Smooth muscle cell (in vitro differentiated cells): ENCODE data around the gene PRR4. TPM values are rescaled to one million over a fixed set of nuclear protein-coding genes. Genes with fewer than 3 reads are reported as not detected.

ENCODE experiments used
- DNase-seq: peaks from one replicate; lab custom pipeline; 2025; ENCODE audit not compliant: unreplicated experiment; lab: John Stamatoyannopoulos, UW
- H2AFZ ChIP-seq: fragments of 200-600 bp; sonication (generic); 2 replicates; pipeline ENCODE4 v1.6.0; 2016; ENCODE audit warnings: antibody characterized with exemption, low read depth, mild to moderate bottlenecking
- H3F3A ChIP-seq: fragments of 200-600 bp; sonication (generic); 2 replicates; pipeline ENCODE4 v1.6.0; 2017; ENCODE audit warnings: antibody characterized with exemption, low read depth
- H3K27ac ChIP-seq: fragments of 200-600 bp; sonication (generic); 2 replicates; pipeline ENCODE4 v1.5.1; 2016; ENCODE audit warnings: low read depth, mild to moderate bottlenecking
- H3K27me3 ChIP-seq: fragments of 200-600 bp; sonication (generic); 2 replicates; pipeline ENCODE4 v1.6.1; 2016; ENCODE audit warnings: low read depth, mild to moderate bottlenecking
- H3K36me3 ChIP-seq: fragments of 200-600 bp; sonication (generic); 2 replicates; pipeline ENCODE4 v1.5.1; 2016; ENCODE audit warnings: low read depth
- H3K4me1 ChIP-seq: fragments of 200-600 bp; sonication (generic); 2 replicates; pipeline ENCODE4 v1.5.1; 2016; ENCODE audit warnings: low read depth
- H3K4me2 ChIP-seq: fragments of 200-600 bp; sonication (generic); 2 replicates; pipeline ENCODE4 v1.6.0; 2016; ENCODE audit warnings: mild to moderate bottlenecking
- H3K4me3 ChIP-seq: fragments of 200-600 bp; sonication (generic); 2 replicates; pipeline ENCODE4 v1.5.1; 2016; ENCODE audit warnings: mild to moderate bottlenecking
- H3K79me2 ChIP-seq: fragments of 200-600 bp; sonication (generic); 2 replicates; pipeline ENCODE4 v1.6.0; 2016; ENCODE audit warnings: low read depth, mild to moderate bottlenecking
- H3K9ac ChIP-seq: fragments of 200-600 bp; sonication (generic); 2 replicates; pipeline ENCODE4 v1.6.0; 2016; ENCODE audit warnings: low read depth
- H3K9me3 ChIP-seq: fragments of 200-600 bp; sonication (generic); replicated peaks from 2 replicates; pipeline ENCODE4 v1.5.1; 2016; ENCODE audit warnings: low read depth
- H4K20me1 ChIP-seq: fragments of 200-600 bp; sonication (generic); 2 replicates; pipeline ENCODE4 v1.6.0; 2016; ENCODE audit warnings: low read depth
- WGBS: methylation state at CpG from one replicate; pipeline ENCODE4 v1.1.7; 2016; ENCODE audit warnings: low lambda C conversion rate; 5-methylcytosine and 5-hydroxymethylcytosine counted together
- polyA plus RNA-seq: library from polyadenylated mRNA; unstranded; fragments of >200 nt; fragmentation: Nextera tagmentation; extraction: Ambion mirVana; gene quantifications from 2 replicates; pipeline ENCODE4 v1.2.1, GENCODE V29; 2016
- total RNA-seq: library from RNA; depleted of rRNA; stranded (reverse); fragments of >200 nt; gene quantifications from 2 replicates; pipeline ENCODE4 v1.2.3, GENCODE V29; 2014
- TF ChIP-seq, protein P1 (sequence below): fragments of 200-600 bp; sonication (generic); IDR thresholded peaks from 2 replicates; pipeline ENCODE4 v1.5.1; 2017; ENCODE audit warnings: borderline replicate concordance, mild to moderate bottlenecking, antibody characterized with exemption; ENCODE audit not compliant: insufficient read depth, poor library complexity, severe bottlenecking

The PRR4 gene
- total and polyA plus RNA-seq, 2 experiments from 2014 or later = 4.2 to 6.7 TPM

DNA sequence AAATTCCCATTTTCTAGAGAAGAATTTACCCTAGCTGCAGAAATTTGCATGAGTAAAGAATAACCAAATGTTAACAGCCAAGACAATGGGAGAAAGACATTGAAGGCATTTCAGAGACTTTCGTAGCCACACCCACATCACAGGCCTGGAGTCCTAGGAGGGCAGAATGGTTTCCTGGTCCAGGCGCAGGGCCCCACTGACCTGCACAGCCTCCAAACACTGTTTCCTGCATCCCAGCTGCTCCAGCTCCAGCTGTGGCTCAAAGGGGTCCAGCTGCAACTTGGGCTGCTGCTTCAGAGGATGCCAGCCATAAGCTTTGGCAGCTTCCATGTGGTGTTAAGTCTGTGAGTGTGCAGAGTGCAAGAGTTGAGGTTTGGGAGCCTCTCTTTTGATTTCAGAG, 6.5 kb upstream of the PRR4 start:
- 96% methylated on average over 2 of the region's 2 CpGs for WGBS
- TF ChIP-seq, protein P1, sequence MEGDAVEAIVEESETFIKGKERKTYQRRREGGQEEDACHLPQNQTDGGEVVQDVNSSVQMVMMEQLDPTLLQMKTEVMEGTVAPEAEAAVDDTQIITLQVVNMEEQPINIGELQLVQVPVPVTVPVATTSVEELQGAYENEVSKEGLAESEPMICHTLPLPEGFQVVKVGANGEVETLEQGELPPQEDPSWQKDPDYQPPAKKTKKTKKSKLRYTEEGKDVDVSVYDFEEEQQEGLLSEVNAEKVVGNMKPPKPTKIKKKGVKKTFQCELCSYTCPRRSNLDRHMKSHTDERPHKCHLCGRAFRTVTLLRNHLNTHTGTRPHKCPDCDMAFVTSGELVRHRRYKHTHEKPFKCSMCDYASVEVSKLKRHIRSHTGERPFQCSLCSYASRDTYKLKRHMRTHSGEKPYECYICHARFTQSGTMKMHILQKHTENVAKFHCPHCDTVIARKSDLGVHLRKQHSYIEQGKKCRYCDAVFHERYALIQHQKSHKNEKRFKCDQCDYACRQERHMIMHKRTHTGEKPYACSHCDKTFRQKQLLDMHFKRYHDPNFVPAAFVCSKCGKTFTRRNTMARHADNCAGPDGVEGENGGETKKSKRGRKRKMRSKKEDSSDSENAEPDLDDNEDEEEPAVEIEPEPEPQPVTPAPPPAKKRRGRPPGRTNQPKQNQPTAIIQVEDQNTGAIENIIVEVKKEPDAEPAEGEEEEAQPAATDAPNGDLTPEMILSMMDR = no peak
- no peaks in the 10 kb centered on the region for H3K27me3 ChIP-seq

DNA sequence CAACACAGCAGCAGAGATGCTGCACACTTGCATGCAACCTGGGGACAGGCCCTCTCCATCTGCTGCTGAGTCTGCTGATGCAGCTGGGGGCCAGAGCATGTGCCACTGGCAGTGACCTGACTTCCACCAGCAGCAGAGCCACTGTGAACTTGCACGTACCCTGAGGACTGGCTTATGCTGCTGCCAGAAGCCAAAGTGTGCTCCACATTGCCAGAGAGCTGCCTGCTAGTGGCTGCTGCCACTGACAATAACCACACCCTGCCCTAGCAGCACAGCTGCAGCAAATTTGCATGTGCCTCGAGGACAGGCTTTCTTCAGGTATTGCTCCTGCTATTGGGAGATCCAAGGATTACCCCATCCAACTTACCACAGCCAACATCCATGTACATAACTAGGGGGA, 4.5 kb upstream of the PRR4 start:
- 84% methylated on average over 2 of the region's 2 CpGs for WGBS
- Histone ChIP-seq H3K4me1 (no peaks in the 10 kb centered on the region), H3K36me3 (peaks cover 8% of the 10 kb centered on the region), H3K9ac (no peak overlapping the region), H3F3A (no peaks in the 10 kb centered on the region), H3K4me2 (no peak overlapping the region), H2AFZ (no peak overlapping the region), H3K9me3 (peaks cover 12% of the 10 kb centered on the region), H3K27ac (no peak overlapping the region), H3K4me3 (no peak overlapping the region), H4K20me1 (no peaks in the 10 kb centered on the region), H3K79me2 (no peaks in the 10 kb centered on the region), H3K27me3 (no peaks in the 10 kb centered on the region)
- TF ChIP-seq, protein P1 = no peak
- DNase-seq = no peak

More for the DNA sequence above, 6.5 kb upstream of the PRR4 start:
- Histone ChIP-seq H3K4me1 (no peaks in the 10 kb centered on the region), H3K9ac (no peak overlapping the region), H3K4me3 (no peak overlapping the region), H4K20me1 (no peaks in the 10 kb centered on the region), H3K27ac (no peak overlapping the region), H3K36me3 (peaks cover 8% of the 10 kb centered on the region), H3K9me3 (peaks cover 12% of the 10 kb centered on the region), H2AFZ (no peak overlapping the region), H3F3A (no peaks in the 10 kb centered on the region), H3K4me2 (no peak overlapping the region), H3K79me2 (no peaks in the 10 kb centered on the region)
- no peak for DNase-seq

DNA sequence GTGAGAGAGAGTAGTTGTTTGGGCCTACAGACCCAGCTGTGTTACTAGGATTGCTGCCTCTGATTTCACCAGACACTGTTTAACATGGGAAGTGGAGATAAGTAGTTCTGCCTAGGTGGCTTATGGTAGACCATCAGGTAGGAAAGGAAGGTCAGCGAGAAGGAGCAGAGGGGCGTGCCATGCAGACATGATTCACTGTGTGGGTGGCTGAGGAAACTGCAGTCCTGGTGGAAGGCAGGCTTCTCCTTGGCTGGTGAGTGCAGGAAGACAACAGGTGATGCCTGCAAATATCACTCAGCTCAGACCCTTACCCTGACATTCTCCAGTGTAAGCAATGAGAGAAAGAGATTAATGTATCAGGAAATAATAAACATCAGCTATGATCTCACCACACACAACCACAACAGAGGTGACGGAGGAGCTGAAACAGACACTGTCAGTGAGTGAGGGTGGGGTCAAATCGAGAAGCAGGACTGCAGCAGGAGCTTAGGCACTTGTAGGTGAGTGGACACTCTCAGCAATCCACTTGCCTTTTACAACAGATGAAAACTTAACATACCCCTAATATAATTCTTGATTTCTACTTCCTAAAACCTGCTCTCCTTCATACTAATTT, 2.1 kb upstream of the PRR4 start:
- Histone ChIP-seq H2AFZ (no peak overlapping the region), H3K9me3 (no peaks in the 10 kb centered on the region), H3K4me3 (no peak overlapping the region), H3K4me1 (no peaks in the 10 kb centered on the region), H3K27me3 (no peaks in the 10 kb centered on the region), H4K20me1 (no peaks in the 10 kb centered on the region), H3K27ac (no peak overlapping the region), H3K4me2 (no peak overlapping the region), H3K79me2 (no peaks in the 10 kb centered on the region), H3K9ac (no peak overlapping the region), H3F3A (no peaks in the 10 kb centered on the region), H3K36me3 (no peaks in the 10 kb centered on the region)
- DNase-seq = no peak
- 93% methylated on average over 4 of the region's 4 CpGs for WGBS
- TF ChIP-seq, protein P1 = no peak

DNA sequence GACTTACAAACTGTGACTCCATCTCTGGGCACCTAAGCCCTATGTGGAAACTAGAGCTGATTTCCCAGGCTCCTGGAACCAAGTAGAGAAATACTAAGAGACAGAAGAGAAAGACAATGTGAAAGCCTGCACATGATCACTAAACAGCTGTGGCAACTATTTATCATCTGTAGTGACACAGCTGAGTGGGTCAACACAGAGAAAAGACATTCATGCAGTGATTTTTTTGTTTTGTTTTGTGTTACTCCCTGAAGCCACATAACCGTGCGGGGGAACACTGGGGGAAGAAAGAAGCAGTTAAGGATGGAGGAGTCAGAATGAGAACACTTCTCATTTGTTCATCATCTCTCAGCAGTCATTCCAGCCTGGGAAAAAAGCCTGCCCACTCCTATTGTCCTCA, 1.5 kb downstream of the PRR4 start:
- H4K20me1 ChIP-seq = no peaks in the 10 kb centered on the region
- H3K4me2 ChIP-seq = no peak overlapping the region
- H3K27me3 ChIP-seq = no peaks in the 10 kb centered on the region
- no peak overlapping the region for H2AFZ ChIP-seq
- TF ChIP-seq, protein P1 = no peak
- H3K9ac ChIP-seq = no peak overlapping the region
- no peak overlapping the region for H3K4me3 ChIP-seq
- H3K27ac ChIP-seq = no peak overlapping the region
- H3K4me1 ChIP-seq = no peaks in the 10 kb centered on the region
- H3F3A ChIP-seq = no peaks in the 10 kb centered on the region
- WGBS = 44% methylated on average over 2 of the region's 2 CpGs
- DNase-seq = no peak
- H3K9me3 ChIP-seq = no peaks in the 10 kb centered on the region
- peaks cover 4% of the 10 kb centered on the region for H3K36me3 ChIP-seq
- no peaks in the 10 kb centered on the region for H3K79me2 ChIP-seq
